GM19023 (cell line): Measurements from ENCODE around the gene GRIP2.

Experiments used
- ATAC-seq: cut with Tn5 transposase; IDR thresholded peaks from one replicate; pipeline ENCODE4 v1.9.1; 2021; ENCODE audit warnings: mild to moderate bottlenecking, moderate library complexity; ENCODE audit not compliant: unreplicated experiment

GRIP2 gene

DNA sequence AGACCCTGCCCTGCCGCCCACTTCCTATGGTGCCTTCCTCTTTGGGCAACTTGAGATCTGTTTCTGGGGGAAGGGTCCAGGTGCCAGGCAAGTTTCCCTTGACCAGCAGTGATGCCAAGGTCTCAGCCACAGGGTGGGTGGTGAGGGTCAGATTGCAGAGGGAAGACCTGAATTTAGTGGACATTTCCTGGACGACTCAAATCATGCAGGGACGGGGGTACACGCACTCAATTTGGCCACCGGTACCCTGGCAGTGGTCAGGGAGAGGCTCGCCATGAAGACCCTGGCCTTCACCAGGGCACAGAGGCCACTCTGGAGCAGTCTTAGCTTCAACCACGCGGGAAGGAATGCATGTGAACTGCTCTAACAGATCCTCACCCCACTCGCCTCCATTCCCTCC lies 1.5 kb upstream of the GRIP2 start:
- ATAC-seq, result no peak

DNA sequence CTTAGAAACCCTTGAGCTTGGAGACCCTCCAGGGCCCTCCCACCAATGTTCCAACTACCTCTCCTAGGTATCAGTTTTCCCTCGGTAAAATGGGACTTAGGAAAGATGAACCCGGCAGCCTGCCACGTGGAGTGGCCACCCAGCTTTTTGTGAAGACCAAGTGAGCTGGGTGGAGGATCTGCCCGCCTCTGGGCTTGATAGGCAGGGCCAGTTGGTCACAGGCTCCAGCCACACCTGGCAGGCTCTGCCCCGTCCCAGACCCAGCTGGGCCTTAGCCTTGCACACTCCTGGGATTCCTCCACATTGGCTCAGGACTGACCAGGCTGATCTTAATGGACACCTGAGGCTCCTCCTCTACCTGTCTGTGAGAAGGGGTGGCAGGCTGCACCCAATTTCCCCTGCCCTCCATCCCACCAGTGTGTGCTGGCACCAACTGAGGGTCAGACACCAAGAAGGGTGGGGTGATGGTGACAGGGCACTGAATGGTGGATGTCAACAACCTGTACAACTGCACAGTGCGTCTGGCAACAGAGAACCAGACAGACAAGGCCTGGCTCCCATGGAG lies 761 bp upstream of the GRIP2 start:
- no peak for ATAC-seq

DNA sequence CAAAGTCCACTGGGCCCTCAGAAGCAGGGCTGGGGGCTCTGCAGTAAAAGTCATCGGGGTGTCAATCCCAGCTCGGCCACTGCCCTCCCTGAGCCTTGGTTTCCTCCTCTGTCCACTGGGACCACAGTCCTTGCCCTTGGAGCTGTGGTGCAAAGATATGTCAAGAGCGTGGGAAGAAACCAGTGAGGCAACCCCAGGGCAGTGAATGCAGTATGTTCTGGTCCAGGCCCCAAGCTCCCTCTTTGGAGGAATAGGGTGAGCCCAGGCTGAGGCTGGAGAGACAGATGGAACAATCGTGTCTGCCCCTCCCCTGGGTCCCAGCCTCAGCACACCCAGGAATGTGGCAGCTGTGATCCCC lies 779 bp downstream of the GRIP2 start:
- no peak for ATAC-seq

DNA sequence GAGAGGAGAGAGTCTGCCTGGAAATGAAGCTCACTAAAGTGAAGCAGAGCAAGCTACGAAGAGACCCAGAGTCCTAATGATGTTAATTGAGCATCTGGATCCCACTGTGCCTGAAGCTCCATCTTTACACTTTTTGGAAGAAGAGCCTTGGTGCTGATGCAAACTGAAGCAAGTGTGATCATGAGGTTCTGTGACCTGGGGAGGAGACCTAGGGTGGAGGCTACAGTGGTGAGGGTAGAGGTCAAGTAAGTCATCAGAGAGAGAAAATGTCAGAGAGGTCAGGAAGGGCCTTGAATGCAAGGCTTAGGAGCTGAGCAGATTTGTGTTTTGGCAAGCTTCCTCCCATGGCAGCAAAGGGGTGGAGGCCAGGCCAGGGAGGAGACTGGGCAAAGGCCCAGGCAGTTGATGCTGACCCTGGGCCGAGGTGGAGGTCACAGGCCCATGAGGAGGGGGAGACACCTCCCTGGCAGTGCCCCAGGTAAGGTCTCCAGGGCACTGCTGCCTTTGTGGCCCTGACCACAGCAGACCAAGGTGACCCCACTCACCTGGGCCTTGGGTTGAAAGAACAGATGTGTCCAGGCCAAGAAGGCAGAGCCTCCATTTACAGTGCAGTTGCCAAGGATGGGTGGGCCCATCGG lies 1.6 kb downstream of the GRIP2 start:
- ATAC-seq, result no peak

DNA sequence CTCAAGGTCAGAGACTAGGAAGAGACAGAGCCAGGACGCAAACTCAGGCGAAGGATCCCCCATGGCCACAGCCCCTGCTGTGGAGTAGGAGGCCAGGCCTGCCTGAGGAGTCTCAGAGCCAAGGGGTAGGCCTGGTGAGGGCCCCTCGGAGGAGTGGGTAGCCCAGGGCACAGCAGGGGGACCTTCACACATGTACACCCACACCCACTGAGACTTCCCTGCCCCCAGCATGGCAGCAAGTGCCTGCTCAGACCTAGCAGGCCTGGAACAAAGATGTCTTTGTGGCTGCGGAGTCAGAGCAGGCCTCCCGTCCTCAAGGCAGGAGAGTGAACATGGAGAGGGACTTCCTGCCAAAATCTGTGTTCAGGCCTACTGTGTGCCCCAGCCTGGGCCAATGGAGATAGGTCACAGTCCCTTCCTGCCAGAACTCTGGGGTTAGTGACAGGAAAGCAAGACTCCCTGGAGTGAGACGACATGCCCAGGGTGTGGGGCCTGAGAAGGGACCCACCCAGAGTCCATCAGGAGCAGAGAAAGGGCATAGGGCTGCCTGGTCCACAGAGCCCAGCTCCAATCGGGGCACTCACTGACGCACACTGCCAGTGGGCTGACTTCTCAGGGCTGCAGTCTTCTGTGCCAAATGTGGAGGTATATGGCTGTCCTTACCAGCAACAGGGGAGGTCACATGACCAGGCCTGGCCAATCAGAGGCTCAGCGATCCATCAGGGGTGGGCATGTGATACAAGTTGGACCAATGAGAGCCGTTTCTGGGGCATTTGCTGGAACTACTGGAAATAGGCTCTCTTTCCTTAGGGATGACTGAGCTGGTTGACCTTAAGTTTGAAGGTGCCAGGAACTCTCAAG lies 2.3 kb downstream of the GRIP2 start:
- ATAC-seq, result no peak

DNA sequence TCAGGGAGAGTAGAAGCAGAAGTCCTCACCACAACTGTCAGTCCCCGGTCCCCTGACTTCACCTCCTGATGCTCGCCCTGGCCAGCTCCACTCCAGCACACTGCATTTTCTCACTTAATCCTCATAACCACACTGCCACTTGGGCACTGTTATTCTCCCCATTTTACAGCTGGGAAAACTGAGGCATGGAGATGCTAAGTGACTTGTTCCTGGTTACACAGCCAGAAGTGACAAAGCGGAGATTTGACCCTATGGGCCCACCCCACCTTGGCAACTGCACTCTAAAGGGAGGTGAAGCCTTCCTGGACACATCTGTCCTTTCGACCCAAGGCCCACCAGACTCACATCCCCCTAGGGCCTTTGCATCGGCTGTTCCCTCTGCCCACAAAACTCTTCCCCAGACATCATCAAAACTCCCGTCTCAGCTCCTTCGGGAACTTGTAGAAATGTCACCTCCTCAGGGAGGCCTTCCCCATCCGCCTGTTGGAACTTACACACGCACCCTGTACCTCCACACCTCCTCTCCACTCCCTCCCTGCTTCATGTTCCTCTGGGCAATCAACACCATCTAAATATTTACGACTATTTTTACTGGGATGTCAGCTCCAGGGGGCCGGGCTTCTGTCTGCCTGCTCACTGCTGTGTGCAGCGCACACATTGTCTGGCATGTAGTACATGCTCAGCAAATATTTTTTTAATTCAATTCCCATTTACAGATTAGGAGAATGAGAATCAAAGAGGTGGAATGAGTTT lies 3.1 kb downstream of the GRIP2 start:
- no peak for ATAC-seq

DNA sequence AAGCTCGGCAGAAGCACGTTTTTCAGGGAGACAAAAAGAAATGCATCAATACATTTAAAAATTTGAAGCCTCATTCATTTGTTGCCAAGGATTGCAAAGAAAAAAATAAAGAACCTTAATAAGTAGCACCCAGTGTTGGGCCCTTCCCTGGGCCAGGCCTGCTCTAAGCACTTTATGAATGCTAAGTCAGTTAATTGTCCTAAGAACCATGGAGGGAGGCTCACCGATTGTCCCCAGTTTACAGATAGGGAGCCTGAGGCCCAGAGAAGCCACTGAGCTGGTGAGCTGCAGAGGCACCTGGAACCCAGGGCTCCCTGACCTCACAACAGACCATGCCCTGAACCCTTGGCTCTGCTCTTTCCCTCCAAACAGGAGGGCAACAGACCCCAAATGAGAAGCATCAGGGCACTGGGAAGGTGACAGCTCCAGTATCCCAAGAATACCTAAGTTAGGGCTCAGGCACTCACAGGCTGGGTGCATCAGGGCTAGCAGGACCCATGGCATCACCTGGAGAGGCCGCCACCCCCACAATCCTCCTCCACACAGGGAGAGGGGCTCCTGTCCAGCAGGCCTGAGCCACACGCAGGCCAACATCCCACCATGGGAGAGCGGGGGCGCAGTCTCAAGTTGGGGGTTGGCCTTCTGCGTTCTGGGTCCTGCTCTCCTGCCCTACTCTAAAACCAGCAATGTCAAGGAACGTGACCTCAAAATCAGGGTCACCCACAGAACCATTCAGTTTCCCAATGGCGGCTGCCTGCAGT lies 3.9 kb downstream of the GRIP2 start:
- no peak for ATAC-seq

DNA sequence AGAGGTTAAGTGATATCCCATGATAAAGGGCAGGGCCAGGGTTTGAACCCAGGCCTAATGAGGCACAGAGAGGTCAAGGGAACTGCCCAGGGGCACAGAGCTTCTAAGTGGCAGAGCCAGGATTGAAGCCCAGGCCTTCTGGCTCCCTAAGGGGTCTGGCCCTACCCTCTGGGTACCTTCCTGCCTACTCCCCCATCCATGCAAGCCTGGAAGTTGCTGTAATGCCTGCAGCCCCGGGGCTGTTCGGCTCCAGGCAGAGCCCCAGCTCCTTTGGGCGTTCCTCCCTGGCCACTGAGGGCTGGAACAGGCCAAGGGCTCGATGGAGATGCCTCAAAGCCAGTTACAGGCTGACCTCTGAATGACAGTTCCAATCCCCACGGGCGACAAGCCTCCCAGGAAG lies 4.5 kb downstream of the GRIP2 start:
- no peak for ATAC-seq

DNA sequence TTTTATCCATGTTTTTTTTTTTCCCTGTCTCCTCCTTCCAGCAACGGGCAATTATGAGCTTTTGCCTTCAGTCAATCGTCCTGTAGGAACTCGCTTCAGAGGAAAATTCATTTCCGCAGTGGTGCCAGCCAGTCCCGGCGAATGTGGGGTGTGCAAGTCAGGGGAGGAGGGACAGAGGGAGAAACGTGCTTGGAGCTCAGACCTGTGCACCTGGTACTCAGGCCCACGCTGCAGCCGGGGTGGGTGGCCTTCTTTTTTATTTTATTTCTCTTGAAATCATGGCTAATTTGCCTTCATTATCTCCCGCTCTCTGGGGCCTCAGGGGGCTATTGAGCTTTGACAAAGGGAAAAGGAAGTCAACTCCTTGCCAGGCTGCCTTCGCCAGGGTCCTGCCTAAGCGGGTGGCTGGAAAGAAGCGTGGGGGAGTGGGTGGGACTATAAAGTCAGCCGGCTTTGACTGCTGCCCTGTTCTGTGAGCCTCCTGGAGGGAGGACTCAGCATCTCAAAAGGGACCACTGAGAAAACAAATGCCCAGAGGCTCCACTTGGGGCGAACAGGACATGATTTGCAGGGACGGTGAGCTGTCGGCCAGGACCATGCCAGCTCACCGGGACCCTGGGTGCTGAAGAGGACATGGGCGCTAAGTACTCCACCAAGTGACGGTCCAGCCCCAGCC lies 5.5 kb downstream of the GRIP2 start:
- no peak for ATAC-seq

DNA sequence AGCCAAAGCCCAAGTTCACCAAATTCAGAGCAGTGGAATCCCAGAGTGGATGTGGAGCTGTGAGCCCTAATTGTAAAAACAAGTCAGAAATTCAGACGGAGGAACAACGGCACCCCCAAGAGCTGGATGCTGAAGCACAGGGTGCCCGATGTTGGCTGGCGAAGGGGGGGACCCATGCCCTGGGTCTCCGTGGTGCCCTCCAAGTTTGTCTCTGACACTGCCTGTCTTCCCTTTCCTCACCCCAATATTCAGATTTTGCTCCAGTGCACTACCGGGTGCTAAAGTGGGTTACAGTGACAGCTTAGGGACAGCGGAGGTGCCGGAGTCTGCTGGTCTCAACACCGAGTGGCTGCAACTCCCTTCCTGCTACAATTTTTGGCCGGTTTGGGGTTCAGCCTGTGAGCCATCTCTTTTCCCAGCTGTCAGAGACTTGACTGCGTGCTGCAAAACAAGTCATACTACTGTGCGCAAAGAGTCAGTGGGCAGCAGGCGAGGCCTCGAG lies 6.6 kb downstream of the GRIP2 start:
- ATAC-seq, result no peak

DNA sequence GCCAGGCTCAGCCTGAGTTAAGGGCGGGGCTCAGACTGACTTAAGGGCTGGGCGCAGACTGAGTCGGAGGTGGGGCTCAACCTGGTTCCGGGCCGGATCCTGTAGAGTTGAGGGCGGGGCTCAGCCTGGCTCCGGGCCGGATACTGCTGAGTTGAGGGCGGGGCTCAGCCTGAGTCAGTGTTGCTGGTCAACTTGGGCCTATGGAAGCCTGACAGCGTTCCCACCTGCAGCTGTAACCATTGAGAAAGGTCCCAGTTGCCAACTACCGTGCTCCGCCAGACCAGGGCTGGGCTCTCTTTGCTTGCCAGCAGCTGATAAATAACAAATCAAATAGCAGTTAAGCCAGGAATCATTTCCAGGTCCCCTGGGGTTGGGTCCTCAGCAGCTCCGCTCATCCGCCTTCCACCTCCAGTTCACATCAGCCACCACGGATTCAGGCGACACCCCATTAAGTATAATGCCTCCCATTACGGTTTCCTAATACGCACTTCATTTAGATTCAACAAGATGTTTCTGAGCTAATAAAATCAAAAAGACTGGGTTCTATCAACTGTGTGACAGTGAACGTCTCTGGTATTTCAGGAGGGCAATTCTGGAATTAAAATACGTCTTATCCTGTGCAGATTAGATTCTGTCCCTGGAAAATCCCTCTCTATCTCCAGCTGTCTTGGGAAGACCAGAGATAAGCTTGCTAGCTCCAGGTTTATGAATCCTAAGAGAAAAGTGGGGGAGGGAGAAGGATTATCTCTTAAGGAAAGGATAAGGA lies 7.3 kb downstream of the GRIP2 start:
- ATAC-seq, result no peak

DNA sequence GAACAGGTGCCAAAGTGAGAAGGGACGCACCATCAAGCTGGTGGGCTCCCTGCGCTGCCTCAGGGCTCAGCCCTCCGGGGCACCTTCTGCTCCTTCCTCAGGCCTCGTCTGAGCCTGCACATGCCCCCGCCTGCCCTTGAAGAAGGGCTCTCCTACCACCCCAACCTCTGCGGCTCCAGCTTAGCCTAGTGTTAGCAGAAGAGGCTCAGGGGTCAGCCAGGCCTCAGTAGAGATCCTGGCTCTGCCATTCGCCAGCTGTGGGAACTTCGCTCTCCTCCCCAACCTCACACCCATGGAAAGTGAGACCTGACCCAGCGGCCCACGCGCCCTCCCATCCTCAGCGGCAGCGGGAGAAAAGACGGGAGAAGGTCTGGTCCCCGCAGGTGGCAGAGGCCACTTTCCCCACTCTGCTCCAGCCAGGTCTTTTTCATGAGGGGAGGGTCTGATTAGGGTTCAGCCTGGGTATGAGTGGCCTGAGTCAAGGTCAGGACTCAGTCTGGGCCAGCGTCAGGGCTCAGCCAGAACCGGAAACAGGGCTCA lies 8.2 kb downstream of the GRIP2 start:
- ATAC-seq, result no peak

DNA sequence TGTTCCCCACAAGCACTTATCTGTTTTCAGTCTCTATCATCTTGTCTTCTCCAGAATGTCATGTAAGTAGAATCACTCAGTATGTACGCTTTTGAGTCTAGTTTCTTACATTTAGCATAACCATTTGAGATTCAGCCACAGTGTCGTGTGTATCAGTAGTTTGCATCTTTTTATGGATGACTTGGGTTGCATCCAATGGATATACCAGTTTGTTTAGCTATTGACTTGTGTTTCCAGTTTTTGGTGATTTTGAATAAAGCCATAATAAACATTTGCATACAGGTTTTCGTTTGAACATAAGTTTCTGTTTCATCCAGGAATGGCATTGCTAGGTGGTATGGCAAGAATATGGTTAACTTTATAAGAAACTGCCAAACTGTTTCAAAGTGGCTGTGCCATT lies 12.1 kb downstream of the GRIP2 start:
- no peak for ATAC-seq

DNA sequence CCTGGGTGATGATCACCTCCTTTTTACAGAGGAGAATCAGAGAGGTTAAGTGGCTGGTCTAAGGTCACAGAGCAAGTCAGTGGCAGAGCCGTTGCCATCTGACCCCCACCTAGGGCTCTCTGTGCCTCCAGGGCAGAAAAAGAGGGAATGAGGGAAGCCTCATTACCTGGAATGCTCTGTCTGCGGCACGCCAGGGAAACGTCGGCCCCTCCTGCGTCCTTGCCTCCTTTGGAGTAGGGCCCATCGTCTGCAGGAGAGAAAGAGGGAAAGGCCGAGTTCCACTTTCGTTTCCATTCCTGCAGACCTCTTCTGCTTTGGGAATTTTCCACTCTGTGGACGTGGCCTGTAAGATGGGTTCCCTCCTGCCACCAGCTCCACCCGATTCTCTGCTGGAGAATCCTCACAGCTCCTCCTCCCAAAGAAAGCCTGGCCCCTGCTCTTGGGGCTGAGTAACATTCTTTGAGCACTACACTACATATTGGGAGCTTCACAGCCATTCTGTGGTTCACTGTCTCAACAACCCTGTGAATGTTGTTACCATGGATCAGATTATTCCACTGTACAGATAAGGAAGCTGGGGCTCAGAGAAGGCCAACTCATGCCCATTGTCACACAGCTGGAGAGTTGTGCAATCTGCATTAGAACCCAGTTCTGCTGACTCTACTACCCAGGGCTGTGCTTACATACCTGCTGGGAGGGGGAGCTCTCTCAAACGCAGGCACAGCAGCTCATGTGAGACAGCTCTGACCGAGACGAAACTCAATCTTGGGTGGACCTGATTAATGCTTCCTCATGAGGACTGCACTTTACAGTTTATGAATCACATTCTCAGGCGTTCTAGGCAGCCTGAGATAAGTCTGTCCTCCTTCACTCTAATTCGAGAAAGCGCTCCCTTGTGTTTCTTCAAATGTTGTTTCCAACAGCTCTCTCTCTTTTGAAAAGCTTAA lies 14.2 kb downstream of the GRIP2 start:
- ATAC-seq, result no peak

DNA sequence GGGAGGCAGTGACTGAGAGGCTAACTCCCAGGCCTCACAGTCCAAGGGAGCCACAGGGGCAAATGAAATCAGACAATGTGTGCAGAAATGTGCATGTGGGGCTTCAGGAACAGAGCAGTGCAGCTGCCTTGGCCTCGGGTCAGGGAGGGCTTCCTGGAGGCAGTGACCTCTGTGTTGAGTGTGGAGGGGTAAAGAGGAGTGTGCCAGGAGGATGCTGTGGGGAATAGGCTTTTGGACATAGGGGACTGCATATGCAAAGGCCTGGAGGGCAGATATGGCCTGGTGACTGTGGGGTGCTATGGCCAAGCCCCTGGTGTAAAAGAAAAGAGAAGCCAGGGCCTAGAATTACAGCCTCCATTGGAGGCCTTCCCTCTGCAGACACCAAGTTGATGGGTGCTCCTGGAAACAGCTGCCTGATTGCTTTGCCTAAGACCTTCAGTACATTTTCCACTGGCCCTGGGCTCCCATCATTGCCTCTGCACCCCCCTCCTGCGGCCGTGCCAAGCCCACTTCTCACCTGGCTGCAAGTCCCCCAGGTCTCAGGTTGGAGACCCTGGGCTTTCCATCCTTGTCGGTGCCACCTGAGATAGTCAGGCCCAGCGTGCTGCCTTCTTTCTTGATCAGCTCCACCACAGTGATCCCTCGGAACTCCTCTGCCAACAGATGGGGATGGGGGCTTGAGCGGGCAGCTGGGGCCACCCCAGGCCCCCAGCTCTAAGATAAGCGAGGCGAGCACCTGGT lies 15.1 kb downstream of the GRIP2 start:
- no peak for ATAC-seq

DNA sequence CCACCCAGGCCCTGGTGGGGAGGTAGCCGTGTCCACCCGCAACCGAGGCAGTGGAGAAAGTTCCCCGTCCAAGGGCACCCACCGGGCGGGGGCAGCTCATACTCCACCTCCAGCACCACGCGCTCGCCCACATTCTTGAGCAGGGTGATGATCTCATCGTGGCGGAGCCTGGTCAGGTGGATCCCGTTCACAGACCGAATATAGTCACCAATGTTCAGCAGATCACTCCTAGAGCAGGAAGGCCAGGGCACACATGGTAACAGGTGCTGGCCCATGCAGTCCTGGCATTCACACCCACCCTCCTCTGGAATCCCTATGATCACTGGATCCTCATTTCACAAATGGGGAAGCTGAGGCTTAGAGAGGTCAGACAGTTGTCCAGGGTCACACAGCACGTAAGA lies 15.8 kb downstream of the GRIP2 start:
- no peak for ATAC-seq

DNA sequence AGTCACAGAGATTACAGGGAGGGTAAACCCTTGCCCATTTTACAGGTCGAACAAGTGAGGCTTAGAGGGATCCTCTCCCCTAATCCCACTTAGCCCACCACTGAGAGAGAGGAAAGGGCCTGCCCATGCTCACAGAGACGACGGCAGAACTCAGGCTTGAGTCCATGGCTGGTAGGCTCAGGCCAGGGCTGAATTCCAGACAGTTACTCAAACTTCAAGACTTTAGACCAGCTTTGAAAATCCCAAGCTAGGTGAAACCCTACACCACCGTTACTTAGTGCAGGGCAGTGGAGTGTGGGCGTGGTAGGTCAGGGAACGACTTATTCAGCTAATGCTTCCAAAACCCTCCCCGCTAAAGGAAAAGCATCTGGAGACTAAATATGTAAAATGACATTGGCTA lies 16.4 kb downstream of the GRIP2 start:
- ATAC-seq, result no peak
